ENCODE measurements around the gene LSM4.
A peak's percentile ranks its signal among the peaks of the same experiment; 100 is the strongest.

The LSM4 gene

GRCh38 chr19:18282021-18282787 is 40.7 kb downstream of the LSM4 start (continued):
- TF ChIP-seq ZNF18 (tag by site-specific recombination; IDR thresholded peaks at IDR 0.05) (no peak), ZNF10 (tag by site-specific recombination; IDR thresholded peaks at IDR 0.05) (no peak), PRDM4 (tag by site-specific recombination; IDR thresholded peaks at IDR 0.05) (no peak), ZNF580 (tag by site-specific recombination; IDR thresholded peaks at IDR 0.05) (0 out of 2 replicates have a peak, but pooled peaks have one; percentile 10), ZSCAN23 (tag by site-specific recombination; IDR thresholded peaks at IDR 0.05) (peak; percentile 30; the same call in 1 of the 2 replicates), ZSCAN4 (tag by site-specific recombination; IDR thresholded peaks at IDR 0.05) (no peak), ZNF26 (tag by site-specific recombination; IDR thresholded peaks at IDR 0.05) (no peak), HOXD13 (CRISPR knock-in tag; IDR thresholded peaks at IDR 0.05; ENCODE audit: borderline replicate concordance) (no peak), ZNF596 (tag by site-specific recombination; IDR thresholded peaks at IDR 0.05) (no peak), REPIN1 (tag by site-specific recombination; IDR thresholded peaks at IDR 0.05; ENCODE audit: low read depth) (no peak), ZNF548 (tag by site-specific recombination; IDR thresholded peaks at IDR 0.05) (no peak), HOXA7 (CRISPR knock-in tag; IDR thresholded peaks at IDR 0.05; ENCODE audit: borderline replicate concordance) (no peak), ZFP37 (tag by site-specific recombination; IDR thresholded peaks at IDR 0.05) (no peak), MEIS1 (CRISPR knock-in tag; IDR thresholded peaks at IDR 0.05; ENCODE audit: borderline replicate concordance) (no peak), ZBTB44 (tag by site-specific recombination; IDR thresholded peaks at IDR 0.05) (no peak), TCF7L2 (IDR thresholded peaks at IDR 0.05; ENCODE audit: borderline replicate concordance, low read depth, low read length) (no peak), ZNF768 (tag by site-specific recombination; IDR thresholded peaks at IDR 0.05) (no peak), HOXC10 (CRISPR knock-in tag; IDR thresholded peaks at IDR 0.05) (no peak), ZNF510 (tag by site-specific recombination; IDR thresholded peaks at IDR 0.05; ENCODE audit: insufficient replicate concordance) (no peak), ZBTB11 (tag by site-specific recombination; conservative IDR thresholded peaks at IDR 0.05; ENCODE audit: low read depth) (no peak), ZNF311 (tag by site-specific recombination; IDR thresholded peaks at IDR 0.05; ENCODE audit: borderline replicate concordance) (no peak), ZNF623 (tag by site-specific recombination; IDR thresholded peaks at IDR 0.05) (no peak), ZNF211 (tag by site-specific recombination; IDR thresholded peaks at IDR 0.05; ENCODE audit: low read depth) (no peak), ZNF624 (tag by site-specific recombination; IDR thresholded peaks at IDR 0.05) (no peak), WT1 (tag by site-specific recombination; IDR thresholded peaks at IDR 0.05) (peak; percentile 39)
